ENCODE measurements around the gene SH3BP4.

- TF ChIP-seq POLR2AphosphoS2 (conservative IDR thresholded peaks at IDR 0.05; ENCODE audit: low read length) = no peak
- TF ChIP-seq RCOR1 (IDR thresholded peaks at IDR 0.05; ENCODE audit: low read depth, low read length) = no peak
- TF ChIP-seq CTCF (IDR thresholded peaks at IDR 0.05) = no peak
- TF ChIP-seq CEBPB (IDR thresholded peaks at IDR 0.05) = no peak
- no peak for TF ChIP-seq PBX3 (IDR thresholded peaks at IDR 0.05)
- no peak for TF ChIP-seq KDM5A (IDR thresholded peaks at IDR 0.05)
Measured at GRCh38 chr2:234935311-234935710, 16.5 kb upstream of the SH3BP4 start.

Data from A549 (cell line).